ENCODE data around the gene AHDC1. TPM values are rescaled to one million over a fixed set of nuclear protein-coding genes. Genes with fewer than 3 reads are reported as not detected.

AHDC1 gene
- total and polyA plus RNA-seq, 2 donors (not counting 3 experiments of a cell fraction or from before 2014, with no cell fraction given) = 7.0 to 32.1 TPM

DNA sequence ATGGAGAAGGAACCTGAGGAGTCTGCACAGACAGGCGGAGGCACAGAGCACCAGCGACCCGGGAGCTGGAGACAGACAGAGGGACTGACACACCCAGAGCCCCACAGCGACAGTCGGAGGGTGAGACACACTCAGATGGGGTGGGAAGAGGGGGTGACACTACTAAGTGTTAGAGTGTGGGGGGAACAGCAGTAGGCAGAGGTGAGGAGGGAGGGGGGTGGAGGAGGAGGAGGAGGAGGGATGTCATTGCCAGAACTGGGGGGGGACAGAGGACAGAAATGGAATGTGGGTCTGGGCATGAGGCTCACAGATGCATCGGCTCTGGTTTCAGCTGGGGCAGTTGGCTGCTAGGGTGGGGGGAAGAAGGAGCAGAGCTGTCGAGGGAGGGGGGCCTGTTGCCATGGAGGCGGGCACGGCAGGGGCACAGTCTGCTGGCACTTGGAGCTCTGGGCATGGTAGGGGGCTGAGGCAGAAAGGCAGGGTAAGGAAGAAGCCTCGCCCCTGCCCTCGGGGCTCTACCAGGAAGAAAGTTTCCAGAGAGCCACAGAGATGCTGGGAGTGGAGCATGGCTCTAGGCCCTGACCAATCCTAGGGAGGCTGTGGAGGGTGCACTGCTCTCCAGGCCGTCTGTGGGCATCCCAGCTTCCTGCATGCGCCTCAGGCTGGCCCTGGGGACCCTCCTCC, 37.3 kb downstream of the AHDC1 start:
- no peak overlapping the region for H3K27ac ChIP-seq (ENCODE audit: insufficient read depth, low read depth, low read length)
- peaks cover 0 to 2% of the 10 kb centered on the region in 2 experiments for H3K36me3 ChIP-seq (ENCODE audit: control insufficient read depth in 2 of 2, extremely low read depth in 1 of 2, insufficient read depth in 2 of 2, low read length in 2 of 2)
- H3K79me2 ChIP-seq (ENCODE audit: control insufficient read depth, insufficient read depth, low read length) = no peaks in the 10 kb centered on the region
- H3K9me1 ChIP-seq (replicated peaks; ENCODE audit: control insufficient read depth, extremely low read depth, insufficient read depth, low read length) = no peaks in the 10 kb centered on the region
- no peak overlapping the region for H2AFZ ChIP-seq (ENCODE audit: low read depth, low read length)
- ChIA-PET POLR2A (no interaction called here), CTCF (interaction anchor here (0.9 to 9.1 kb wide), 4 partner anchors 8 to 37 kb away, joined by 3 to 112 read pairs (median 20); partner anchors contain the start of gene AHDC1)
- TF ChIP-seq, protein P1, sequence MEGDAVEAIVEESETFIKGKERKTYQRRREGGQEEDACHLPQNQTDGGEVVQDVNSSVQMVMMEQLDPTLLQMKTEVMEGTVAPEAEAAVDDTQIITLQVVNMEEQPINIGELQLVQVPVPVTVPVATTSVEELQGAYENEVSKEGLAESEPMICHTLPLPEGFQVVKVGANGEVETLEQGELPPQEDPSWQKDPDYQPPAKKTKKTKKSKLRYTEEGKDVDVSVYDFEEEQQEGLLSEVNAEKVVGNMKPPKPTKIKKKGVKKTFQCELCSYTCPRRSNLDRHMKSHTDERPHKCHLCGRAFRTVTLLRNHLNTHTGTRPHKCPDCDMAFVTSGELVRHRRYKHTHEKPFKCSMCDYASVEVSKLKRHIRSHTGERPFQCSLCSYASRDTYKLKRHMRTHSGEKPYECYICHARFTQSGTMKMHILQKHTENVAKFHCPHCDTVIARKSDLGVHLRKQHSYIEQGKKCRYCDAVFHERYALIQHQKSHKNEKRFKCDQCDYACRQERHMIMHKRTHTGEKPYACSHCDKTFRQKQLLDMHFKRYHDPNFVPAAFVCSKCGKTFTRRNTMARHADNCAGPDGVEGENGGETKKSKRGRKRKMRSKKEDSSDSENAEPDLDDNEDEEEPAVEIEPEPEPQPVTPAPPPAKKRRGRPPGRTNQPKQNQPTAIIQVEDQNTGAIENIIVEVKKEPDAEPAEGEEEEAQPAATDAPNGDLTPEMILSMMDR (IDR thresholded peaks at IDR 0.05; ENCODE audit: extremely low read depth in 1 of 2, insufficient read depth in 1 of 2, low read depth in 1 of 2, low read length in 2 of 2) = no peak
- dilution Hi-C loops (cut with MboI; ENCODE audit: extremely low pct_ligation_motif_present, low sequenced_read_pairs) = no loop called here
- FAIRE-seq = no peak
- H3K9ac ChIP-seq (replicated peaks; ENCODE audit: extremely low read depth, insufficient read depth, low read length) = no peak overlapping the region
- no peaks in the 10 kb centered on the region for H3K27me3 ChIP-seq (ENCODE audit: control insufficient read depth in 2 of 2, insufficient read depth in 2 of 2, low read length in 2 of 2)
- no peak for DNase-seq (ENCODE audit: low read depth, low spot score)
- H3K4me3 ChIP-seq (replicated peaks in 1 of 3; ENCODE audit: insufficient read depth in 1 of 3, low read depth in 1 of 3, low read length in 3 of 3) = no peak overlapping the region
- no peaks in the 10 kb centered on the region for H4K20me1 ChIP-seq (replicated peaks; ENCODE audit: control insufficient read depth, extremely low read depth, insufficient read depth, low read length)
- peaks cover 4% of the 10 kb centered on the region for H3K4me1 ChIP-seq (ENCODE audit: control insufficient read depth, extremely low read depth, insufficient read depth, low read length)
- no peaks in the 10 kb centered on the region for H3K9me3 ChIP-seq (replicated peaks; ENCODE audit: control insufficient read depth, insufficient read depth, low read length)
- no peak overlapping the region for H3K4me2 ChIP-seq (ENCODE audit: insufficient read depth, low read length)
- intact Hi-C loops (cut with micrococcal nuclease) = no loop called here
- BruUV-seq (replicated peaks) = no TSS peak

DNA sequence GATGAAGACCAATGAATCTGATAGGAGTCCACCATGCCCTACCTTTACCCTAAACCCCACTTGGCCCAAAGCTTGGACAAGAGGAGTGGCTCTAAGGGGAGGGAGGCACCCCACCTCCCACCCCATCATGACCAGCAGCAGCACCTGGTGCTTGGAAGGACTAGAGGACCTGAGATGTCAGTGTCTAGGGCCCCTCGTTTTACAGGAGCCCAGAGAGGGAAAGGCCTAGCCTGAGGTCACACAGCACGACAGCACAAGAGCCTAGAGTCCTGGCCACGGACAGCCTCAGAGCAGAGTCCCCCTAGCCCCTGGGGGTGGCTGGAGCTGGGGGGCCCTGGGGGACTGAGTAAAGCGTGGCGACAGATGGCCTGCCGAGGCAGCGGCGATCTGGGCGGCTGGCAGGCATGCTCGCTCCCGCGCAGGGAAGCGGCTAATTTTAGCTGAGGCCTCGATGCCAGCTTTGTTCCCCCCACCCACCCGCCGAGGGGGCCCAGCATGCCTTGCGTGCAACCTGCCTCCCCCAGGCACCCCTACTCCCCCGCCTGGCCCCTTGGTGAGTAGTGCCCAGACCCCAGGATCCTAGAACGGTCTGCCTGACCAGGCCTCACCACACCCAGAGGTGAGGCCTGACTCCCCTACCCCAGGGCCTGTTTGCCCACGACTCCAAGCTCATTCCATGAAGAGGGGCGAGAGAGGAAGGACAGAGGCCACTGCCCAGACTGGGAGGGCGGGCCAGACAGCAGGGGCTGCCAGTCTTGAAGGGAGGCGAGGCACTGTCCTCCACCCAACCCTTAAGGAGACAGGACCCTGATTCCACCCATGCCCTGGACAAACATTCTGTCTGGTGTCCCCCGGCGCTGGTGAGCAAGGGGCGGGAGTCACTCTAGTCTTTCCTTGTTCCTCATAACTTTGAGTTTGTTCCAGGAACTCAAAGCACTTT, 39.0 kb downstream of the AHDC1 start:
- BruUV-seq (replicated peaks) = no TSS peak
- H3K4me1 ChIP-seq (ENCODE audit: control insufficient read depth, extremely low read depth, insufficient read depth, low read length) = peaks cover 4% of the 10 kb centered on the region

More for the DNA sequence above, 39.0 kb downstream of the AHDC1 start:
- Histone ChIP-seq H3K27me3 (ENCODE audit: control insufficient read depth in 2 of 2, insufficient read depth in 2 of 2, low read length in 2 of 2) (no peaks in the 10 kb centered on the region), H3K9me3 (replicated peaks; ENCODE audit: control insufficient read depth, insufficient read depth, low read length) (no peaks in the 10 kb centered on the region), H3K9ac (replicated peaks; ENCODE audit: extremely low read depth, insufficient read depth, low read length) (no peak overlapping the region), H3K9me1 (replicated peaks; ENCODE audit: control insufficient read depth, extremely low read depth, insufficient read depth, low read length) (no peaks in the 10 kb centered on the region), H3K36me3 (ENCODE audit: control insufficient read depth in 2 of 2, extremely low read depth in 1 of 2, insufficient read depth in 2 of 2, low read length in 2 of 2) (peaks cover 0 to 8% of the 10 kb centered on the region in 2 experiments), H3K79me2 (ENCODE audit: control insufficient read depth, insufficient read depth, low read length) (no peaks in the 10 kb centered on the region), H4K20me1 (replicated peaks; ENCODE audit: control insufficient read depth, extremely low read depth, insufficient read depth, low read length) (no peaks in the 10 kb centered on the region), H3K4me2 (ENCODE audit: insufficient read depth, low read length) (no peak overlapping the region), H3K4me3 (replicated peaks in 1 of 3; ENCODE audit: insufficient read depth in 1 of 3, low read depth in 1 of 3, low read length in 3 of 3) (no peak overlapping the region), H3K27ac (ENCODE audit: insufficient read depth, low read depth, low read length) (no peak overlapping the region), H2AFZ (ENCODE audit: low read depth, low read length) (no peak overlapping the region)
- no peak for DNase-seq (ENCODE audit: low read depth, low spot score)
- FAIRE-seq = no peak
- ChIA-PET POLR2A (interaction anchor here (0.6 kb wide), 1 partner anchor 39 kb away, joined by 3 read pairs; the partner anchor contains the start of gene AHDC1), CTCF (interaction anchor here (1.3 to 9.1 kb wide), 6 partner anchors 7 to 43 kb away, joined by 3 to 112 read pairs (median 6); no protein-coding TSS in a partner anchor)
- no peak for TF ChIP-seq FOS (IDR thresholded peaks at IDR 0.05; ENCODE audit: borderline replicate concordance, insufficient read depth, low read length)
- TF ChIP-seq, protein P1 (IDR thresholded peaks at IDR 0.05; ENCODE audit: extremely low read depth in 1 of 2, insufficient read depth in 1 of 2, low read depth in 1 of 2, low read length in 2 of 2) = no peak
- no peak for TF ChIP-seq EZH2 (IDR thresholded peaks at IDR 0.05; ENCODE audit: borderline replicate concordance, low read depth, low read length, severe bottlenecking)
- no peak for TF ChIP-seq GATA2 (IDR thresholded peaks at IDR 0.05; ENCODE audit: insufficient read depth, insufficient read length, low read depth, low read length)
- no peak for TF ChIP-seq MYC (IDR thresholded peaks at IDR 0.05; ENCODE audit: low read depth, low read length)
- TF ChIP-seq, protein P2, sequence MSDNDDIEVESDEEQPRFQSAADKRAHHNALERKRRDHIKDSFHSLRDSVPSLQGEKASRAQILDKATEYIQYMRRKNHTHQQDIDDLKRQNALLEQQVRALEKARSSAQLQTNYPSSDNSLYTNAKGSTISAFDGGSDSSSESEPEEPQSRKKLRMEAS (IDR thresholded peaks at IDR 0.05; ENCODE audit: insufficient read depth, insufficient read length) = no peak
- no peak for TF ChIP-seq JUN (IDR thresholded peaks at IDR 0.05; ENCODE audit: borderline replicate concordance, insufficient read depth, insufficient read length, low read depth)
- TF ChIP-seq POLR2AphosphoS5 (IDR thresholded peaks at IDR 0.05; ENCODE audit: insufficient read depth, low read depth, low read length) = no peak
- no peak for TF ChIP-seq POLR2A (IDR thresholded peaks at IDR 0.05; ENCODE audit: low read depth, low read length)
- dilution Hi-C loops (cut with MboI; ENCODE audit: extremely low pct_ligation_motif_present, low sequenced_read_pairs) = no loop called here
- intact Hi-C loops (cut with micrococcal nuclease) = no loop called here
